Neural cell (in vitro differentiated cells): ENCODE measurements around the gene H6PD. TPM values are rescaled to one million over a fixed set of nuclear protein-coding genes. Genes with fewer than 3 reads are reported as not detected.

Experiments used
- H2AFZ ChIP-seq: fragments of 200-600, 300-800 bp; sonication (generic), shearing (Covaris generic); 2 replicates; pipeline ENCODE4 v1.6.0; 2014; ENCODE audit warnings: low read depth, mild to moderate bottlenecking, antibody characterized with exemption, low read length, moderate library complexity
- H3F3A ChIP-seq: fragments of 200-600 bp; shearing (Covaris generic); 2 replicates; pipeline ENCODE4 v1.6.1; 2016; ENCODE audit warnings: mild to moderate bottlenecking, moderate library complexity, mixed read lengths, antibody characterized with exemption, low read length; ENCODE audit not compliant: insufficient read depth, poor library complexity, severe bottlenecking
- H3K27ac ChIP-seq: fragments of 200-600, 300-800 bp; sonication (generic), shearing (Covaris generic); 2 replicates; pipeline ENCODE4 v1.5.1; 2014; ENCODE audit warnings: mild to moderate bottlenecking, low read length, moderate library complexity
- H3K27me3 ChIP-seq: fragments of 300-800, 200-600 bp; sonication (generic), shearing (Covaris generic); 2 replicates; pipeline ENCODE4 v1.6.0; 2014; ENCODE audit warnings: mild to moderate bottlenecking, low read depth, low read length, moderate library complexity; ENCODE audit not compliant: insufficient read depth
- H3K36me3 ChIP-seq: fragments of 300-800, 200-600 bp; sonication (generic), shearing (Covaris generic); 2 replicates; pipeline ENCODE4 v1.5.1; 2014; ENCODE audit warnings: mild to moderate bottlenecking, antibody characterized with exemption, low read length, moderate library complexity; ENCODE audit not compliant: insufficient read depth
- H3K4me2 ChIP-seq: fragments of 300-800, 200-600 bp; sonication (generic), shearing (Covaris generic); 2 replicates; pipeline ENCODE4 v1.6.0; 2014; ENCODE audit warnings: mild to moderate bottlenecking, low read length
- H3K4me3 ChIP-seq: fragments of 300-800, 200-600 bp; sonication (generic), shearing (Covaris generic); 2 replicates; pipeline ENCODE4 v1.5.1; 2014; ENCODE audit warnings: mild to moderate bottlenecking, low read length, moderate library complexity
- H3K79me2 ChIP-seq: fragments of 200-600 bp; shearing (Covaris generic); replicated peaks from 2 replicates; pipeline ENCODE4 v1.6.0; 2014; ENCODE audit warnings: mild to moderate bottlenecking, low read length, moderate library complexity; ENCODE audit not compliant: insufficient read depth
- H3K9ac ChIP-seq: fragments of 300-800, 200-600 bp; sonication (generic), shearing (Covaris generic); 2 replicates; pipeline ENCODE4 v1.6.1; 2016; ENCODE audit warnings: mild to moderate bottlenecking, low read length, mixed read lengths
- H3K9me2 ChIP-seq: fragments of 200-600 bp; shearing (Covaris generic); 2 replicates; pipeline ENCODE4 v1.6.1; 2016; ENCODE audit warnings: mild to moderate bottlenecking, low read length, mixed read lengths; ENCODE audit not compliant: insufficient read depth
- H3K9me3 ChIP-seq: fragments of 200-600, 300-800 bp; sonication (generic), shearing (Covaris generic); 2 replicates; pipeline ENCODE4 v1.6.1; 2016; ENCODE audit warnings: mild to moderate bottlenecking, mixed run types, low read length, moderate library complexity, mixed read lengths
- H4K20me1 ChIP-seq: fragments of 200-600 bp; shearing (Covaris generic); 2 replicates; pipeline ENCODE4 v1.6.1; 2016; ENCODE audit warnings: mild to moderate bottlenecking, mixed run types; ENCODE audit not compliant: insufficient read depth
- CTCF ChIP-seq: fragments of 450-650 bp; IDR thresholded peaks from 2 replicates; pipeline ENCODE4 v1.5.1; 2014; ENCODE audit warnings: antibody characterized with exemption, mild to moderate bottlenecking, moderate library complexity; ENCODE audit not compliant: poor library complexity, severe bottlenecking
- EP300 ChIP-seq: fragments of 450-650 bp; conservative IDR thresholded peaks from 2 replicates; pipeline ENCODE4 v1.6.1; 2014; ENCODE audit warnings: antibody characterized with exemption, mild to moderate bottlenecking, moderate library complexity; ENCODE audit not compliant: poor library complexity, severe bottlenecking
- EZH2 ChIP-seq: fragments of 200-600, 300-800 bp; shearing (Covaris generic), sonication (generic); IDR thresholded peaks from 2 replicates; pipeline ENCODE4 v1.6.1; 2014; ENCODE audit warnings: antibody characterized with exemption, low read length, borderline replicate concordance, mild to moderate bottlenecking; ENCODE audit not compliant: insufficient read depth, poor library complexity, severe bottlenecking
- MXI1 ChIP-seq: fragments of 450-650 bp; conservative IDR thresholded peaks from 2 replicates; pipeline ENCODE4 v1.6.1; 2014; ENCODE audit warnings: antibody characterized with exemption, mild to moderate bottlenecking; ENCODE audit not compliant: poor library complexity, severe bottlenecking
- POLR2AphosphoS5 ChIP-seq: IDR thresholded peaks from 2 replicates; pipeline ENCODE4 v1.6.1; 2012
- RAD21 ChIP-seq: fragments of 450-650 bp; conservative IDR thresholded peaks from 2 replicates; pipeline ENCODE4 v1.6.1; 2014; ENCODE audit warnings: antibody characterized with exemption, mild to moderate bottlenecking, moderate library complexity
- REST ChIP-seq: IDR thresholded peaks from 2 replicates; pipeline ENCODE4 v1.6.1; 2012; ENCODE audit warnings: borderline replicate concordance
- SMC3 ChIP-seq: fragments of 450-650 bp; conservative IDR thresholded peaks from 2 replicates; pipeline ENCODE4 v1.6.1; 2014; ENCODE audit warnings: antibody characterized with exemption, mild to moderate bottlenecking, moderate library complexity; ENCODE audit not compliant: poor library complexity
- TAF1 ChIP-seq: IDR thresholded peaks from 2 replicates; pipeline ENCODE4 v1.6.1; 2012; ENCODE audit warnings: low read depth
- polyA plus RNA-seq: library from polyadenylated mRNA; depleted of rRNA; stranded (reverse); fragments of >200 nt; gene quantifications from 2 replicates; pipeline ENCODE4 v1.2.3, GENCODE V29; 2014

The H6PD gene
- polyA plus RNA-seq, 1 donor from 2014 or later: 4.6 TPM

- H2AFZ ChIP-seq: no peak overlapping the region
- no peak overlapping the region for H3K27ac ChIP-seq
- TF ChIP-seq EZH2 (no peak), RAD21 (no peak), EP300 (no peak), REST (no peak), SMC3 (no peak), TAF1 (no peak), CTCF (no peak), MXI1 (no peak), POLR2AphosphoS5 (no peak)
- no peak overlapping the region for H3K9ac ChIP-seq
- H3F3A ChIP-seq: no peaks in the 10 kb centered on the region
- H3K4me2 ChIP-seq: no peak overlapping the region
- H3K79me2 ChIP-seq: no peaks in the 10 kb centered on the region
- no peaks in the 10 kb centered on the region for H3K9me3 ChIP-seq
- H3K4me3 ChIP-seq: no peak overlapping the region
- no peaks in the 10 kb centered on the region for H4K20me1 ChIP-seq
- H3K36me3 ChIP-seq: no peaks in the 10 kb centered on the region
- H3K9me2 ChIP-seq: no peaks in the 10 kb centered on the region
- H3K27me3 ChIP-seq: no peaks in the 10 kb centered on the region
These were observed 6.6 kb downstream of the H6PD start for GRCh38 chr1:9240914-9241820.

GRCh38 chr1:9241891-9242290, 7.3 kb downstream of the H6PD start:
- Histone ChIP-seq H3K4me3 (no peak overlapping the region), H3K4me2 (no peak overlapping the region), H2AFZ (no peak overlapping the region), H3F3A (no peaks in the 10 kb centered on the region), H3K27ac (no peak overlapping the region), H3K9me2 (no peaks in the 10 kb centered on the region), H3K36me3 (no peaks in the 10 kb centered on the region), H3K27me3 (no peaks in the 10 kb centered on the region), H3K79me2 (no peaks in the 10 kb centered on the region), H3K9ac (no peak overlapping the region), H3K9me3 (no peaks in the 10 kb centered on the region), H4K20me1 (no peaks in the 10 kb centered on the region)
- TF ChIP-seq SMC3 (no peak), REST (no peak), RAD21 (no peak), EZH2 (no peak)
